Kidney capillary endothelial cell (primary cell): ENCODE data around the gene PRAMEF4.
"Not testable (repeated sequence)": the region's sequence is repeated elsewhere in the genome, so short reads cannot be mapped to it uniquely, and the experiment has no call there.

ENCODE experiments used
- DNase-seq: peaks from one replicate; pipeline ENCODE4 v3.0.0-alpha.2; 2018; ENCODE audit warnings: low spot score

PRAMEF4 gene

DNA sequence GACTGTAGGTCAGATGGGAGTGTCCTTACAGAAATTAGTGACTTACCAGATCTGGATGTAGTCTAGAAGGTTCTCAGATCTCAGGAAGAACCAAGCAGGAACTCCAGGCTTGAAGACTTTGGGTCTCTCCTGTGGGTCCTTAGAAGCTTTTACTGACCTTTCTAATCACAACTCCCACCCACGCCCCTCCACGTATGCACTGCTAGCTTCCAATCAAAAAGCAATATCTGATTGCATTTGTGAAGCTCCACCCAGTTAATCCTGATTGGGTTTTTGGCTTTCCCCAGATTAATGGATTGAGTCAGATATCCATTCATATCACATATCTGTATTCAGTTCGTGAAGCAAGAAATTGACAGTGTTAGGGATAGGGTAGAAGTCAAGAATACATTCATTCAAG, at the start of gene PRAMEF4:
Gene PRAMEF4 (minus strand): TSS at position 101 of the 400 bp plus-strand sequence. CDS start 2,807 bp downstream, outside the sequence.
- not testable (repeated sequence) for DNase-seq

DNA sequence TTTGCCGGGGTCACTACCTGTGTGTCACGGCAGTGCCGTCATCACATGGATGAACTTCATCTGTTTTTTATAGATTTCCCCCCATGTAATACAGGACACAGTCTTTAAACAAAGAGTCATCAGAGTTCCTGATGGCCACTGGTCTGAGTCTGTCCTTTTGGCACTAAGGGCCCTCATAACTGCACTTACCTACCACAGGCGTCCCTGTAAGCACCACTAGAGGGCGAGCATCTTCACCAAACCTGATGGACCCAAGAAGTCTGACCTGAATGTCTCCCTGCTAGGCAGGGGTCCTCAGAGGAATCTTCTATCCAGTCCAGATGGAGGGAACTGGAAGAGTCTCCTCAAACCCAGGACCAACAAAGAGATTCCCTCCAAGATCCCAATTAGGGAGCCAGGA, 38.4 kb upstream of the PRAMEF4 start:
- not testable (repeated sequence) for DNase-seq

DNA sequence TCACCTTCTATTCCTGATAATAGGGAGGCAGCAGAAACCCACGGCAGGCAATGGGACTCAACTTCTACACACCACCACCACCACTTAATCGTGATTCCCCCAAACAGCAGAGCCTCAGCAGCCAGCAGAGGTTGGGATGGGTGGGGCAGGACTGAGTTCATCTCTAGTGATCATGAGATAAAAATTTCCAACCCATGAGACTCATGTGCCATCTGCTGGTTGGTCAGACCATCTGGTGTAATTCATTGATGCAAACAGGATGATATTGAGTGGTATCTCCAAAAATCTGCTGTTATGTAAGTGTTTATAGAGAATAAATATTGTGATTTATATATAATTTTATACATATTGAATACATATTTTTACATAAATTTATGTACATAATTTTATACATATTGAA, 35.7 kb upstream of the PRAMEF4 start:
- not testable (repeated sequence) for DNase-seq

DNA sequence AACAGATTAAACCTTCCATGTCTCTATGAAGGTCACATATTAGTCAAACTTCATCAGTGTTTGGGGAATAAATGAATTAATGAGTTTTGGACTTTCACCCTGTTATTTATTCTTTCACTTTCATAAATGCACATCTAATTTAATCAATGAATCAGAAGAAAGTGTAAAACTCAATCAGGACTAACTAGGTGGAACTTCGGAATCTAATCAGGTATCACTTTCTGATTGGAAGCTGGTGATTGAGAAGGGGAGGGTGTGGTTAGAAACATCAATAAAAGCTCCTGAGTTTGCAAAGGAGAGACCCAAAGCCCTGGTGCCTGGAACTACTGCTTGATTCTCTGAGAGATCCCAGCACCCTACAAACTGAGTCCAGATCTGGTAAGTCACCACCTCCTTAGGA, 30.3 kb upstream of the PRAMEF4 start, which contains the start of gene PRAMEF7:
Gene PRAMEF7 (plus strand): TSS at position 301 of the 400 bp plus-strand sequence. CDS start 1,083 bp downstream, outside the sequence.
- DNase-seq = not testable (repeated sequence)

DNA sequence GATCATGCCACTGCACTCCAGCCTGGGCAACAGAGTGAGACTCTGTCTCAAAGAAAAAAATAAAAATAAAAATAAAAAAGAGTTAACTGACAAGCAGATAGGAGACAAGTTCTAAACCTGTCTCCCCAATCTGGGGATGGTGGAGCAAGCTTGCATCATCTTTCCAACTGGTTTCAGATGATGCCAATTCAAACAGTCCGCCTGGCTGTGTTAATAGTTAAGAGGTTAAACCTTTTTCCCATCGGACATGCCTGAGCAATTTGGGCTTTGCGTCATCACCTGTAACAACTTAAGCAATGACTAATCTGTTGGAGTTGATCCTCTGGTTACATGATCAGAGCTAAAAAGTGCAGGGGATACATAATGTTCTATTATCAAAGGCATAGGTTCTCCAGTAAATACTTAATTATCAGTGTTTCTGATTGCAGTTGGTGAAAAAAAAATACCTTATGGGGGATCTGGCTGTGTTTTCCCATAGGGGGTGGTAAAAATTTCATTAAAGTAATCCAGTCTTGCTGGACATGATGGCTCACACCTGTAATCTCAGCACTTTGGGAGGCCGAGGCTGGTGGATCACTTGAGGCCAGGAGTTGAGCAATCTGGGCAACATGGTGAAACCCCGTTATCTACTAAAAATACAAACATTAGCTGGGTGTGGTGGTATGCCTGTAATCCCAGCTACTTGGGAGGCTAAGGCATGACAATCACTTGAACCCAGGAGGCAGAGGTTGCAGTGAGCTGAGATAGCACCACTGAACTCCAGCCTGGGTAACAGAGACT, 18.0 kb upstream of the PRAMEF4 start:
- not testable (repeated sequence) for DNase-seq

DNA sequence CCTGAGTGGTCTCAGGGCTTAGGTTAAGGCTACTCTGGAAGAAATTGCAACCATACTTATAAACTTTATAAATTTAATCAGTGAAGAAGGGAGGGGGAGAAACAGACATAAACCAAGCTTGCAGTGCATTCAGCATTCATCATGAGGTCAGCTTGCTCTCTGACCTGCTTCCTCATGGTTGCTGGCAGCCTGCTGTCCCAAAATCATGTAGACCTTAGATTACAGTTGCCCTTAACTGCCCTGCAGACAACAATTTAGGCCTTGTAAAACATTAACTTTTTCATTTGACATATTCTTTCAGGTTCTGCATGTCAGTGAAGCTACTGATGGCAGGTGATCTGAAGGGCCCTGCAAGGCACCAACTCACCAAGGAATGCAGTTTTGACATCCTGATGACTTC, 13.2 kb upstream of the PRAMEF4 start:
- not testable (repeated sequence) for DNase-seq

DNA sequence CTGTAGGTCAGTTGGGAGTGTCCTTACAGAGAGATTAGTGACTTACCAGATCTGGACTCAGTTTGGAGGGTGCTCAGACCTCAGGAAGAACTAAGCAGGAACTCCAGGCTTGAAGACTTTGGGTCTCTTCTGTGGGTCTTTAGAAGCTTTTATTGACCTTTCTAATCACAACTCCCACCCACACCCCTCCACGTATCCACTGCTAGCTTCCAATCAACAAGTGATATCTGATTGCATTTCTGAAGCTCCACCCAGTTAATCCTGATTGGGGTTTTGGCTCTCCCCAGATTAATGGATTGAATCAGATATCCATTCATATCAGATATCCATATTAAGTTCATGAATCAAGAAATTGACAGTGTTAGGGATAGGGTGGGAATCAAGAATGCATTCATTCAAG, 12.2 kb upstream of the PRAMEF4 start, which contains the start of gene PRAMEF10:
Gene PRAMEF10 (minus strand): TSS at position 101 of the 400 bp plus-strand sequence. CDS start 2,423 bp downstream, outside the sequence.
- DNase-seq = not testable (repeated sequence)

DNA sequence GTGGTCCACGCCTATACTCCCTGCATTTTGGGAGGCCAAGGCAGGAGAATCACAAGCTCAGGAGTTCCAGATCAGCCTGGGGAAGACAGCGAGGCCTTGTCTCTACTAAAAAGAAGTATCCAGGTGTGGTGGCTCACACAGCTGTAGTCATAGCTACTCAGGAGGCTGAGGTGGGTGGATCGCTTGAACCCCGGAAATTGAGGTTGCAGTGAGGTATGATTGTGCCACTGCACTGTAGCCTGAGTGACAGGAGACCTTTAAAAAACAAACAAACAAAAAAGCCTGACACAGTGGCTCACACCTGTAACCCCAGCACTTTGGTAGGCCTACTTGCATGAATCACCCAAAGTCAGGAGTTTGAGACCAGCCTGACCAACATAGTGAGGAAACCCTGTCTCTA, 7.5 kb downstream of the PRAMEF4 start:
- DNase-seq = not testable (repeated sequence)

DNA sequence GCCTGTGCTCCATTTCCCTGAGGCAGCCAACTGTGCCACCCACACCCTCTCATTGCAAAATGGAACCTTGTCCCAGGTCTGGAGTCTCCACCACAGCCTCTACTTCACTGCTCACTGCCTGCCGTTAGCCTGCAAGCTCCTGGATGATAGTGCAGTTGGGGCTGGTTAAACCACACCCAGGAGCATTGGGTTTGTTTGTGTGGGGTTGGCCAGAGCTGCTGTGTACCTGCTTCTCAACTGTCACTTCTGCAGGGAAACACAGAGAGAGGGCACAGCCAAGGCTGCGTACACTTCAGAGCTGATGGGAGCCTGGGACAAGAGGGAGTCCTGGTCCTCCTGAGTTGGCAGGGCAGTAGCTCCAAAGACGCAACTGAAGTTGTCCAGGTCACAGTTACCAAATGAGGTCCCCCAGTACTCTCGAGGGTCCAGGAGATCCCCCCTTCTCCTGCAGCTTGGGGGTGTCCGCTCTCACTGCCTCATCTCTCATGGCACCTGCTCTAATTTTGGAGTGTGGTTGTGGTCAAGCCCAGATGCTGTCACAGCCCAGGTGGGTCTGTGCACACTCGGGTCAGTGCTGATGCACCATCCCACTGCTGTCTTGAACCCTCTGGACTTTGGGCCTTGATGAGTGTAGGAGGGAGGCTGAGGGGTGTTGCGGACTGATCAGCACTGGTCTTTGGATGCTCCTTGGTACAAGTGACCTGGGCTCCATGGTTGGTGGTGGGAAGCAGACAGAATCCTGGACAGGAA, 22.7 kb downstream of the PRAMEF4 start:
- not testable (repeated sequence) for DNase-seq

DNA sequence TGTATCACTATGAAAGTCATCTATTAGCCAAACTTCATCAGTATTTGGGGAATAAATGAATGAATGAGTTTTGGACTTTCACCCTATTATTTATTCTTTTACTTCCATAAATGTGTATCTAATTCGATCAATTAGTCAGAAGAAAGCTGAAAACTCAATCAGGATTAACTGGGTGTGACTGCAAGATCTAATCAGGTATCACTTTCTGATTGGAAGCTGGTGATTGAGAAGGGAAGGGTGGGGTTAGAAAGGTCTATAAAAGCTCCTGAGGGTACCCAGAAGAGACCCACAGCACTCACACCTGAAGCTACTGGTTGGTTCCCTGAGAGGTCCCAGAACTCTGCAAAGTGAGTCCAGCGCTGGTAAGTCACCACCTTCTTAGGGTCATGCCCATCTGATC, 29.2 kb downstream of the PRAMEF4 start, which contains the start of gene PRAMEF2:
Gene PRAMEF2 (plus strand): TSS at position 301 of the 400 bp plus-strand sequence. CDS start 1,924 bp downstream, outside the sequence.
- not testable (repeated sequence) for DNase-seq

DNA sequence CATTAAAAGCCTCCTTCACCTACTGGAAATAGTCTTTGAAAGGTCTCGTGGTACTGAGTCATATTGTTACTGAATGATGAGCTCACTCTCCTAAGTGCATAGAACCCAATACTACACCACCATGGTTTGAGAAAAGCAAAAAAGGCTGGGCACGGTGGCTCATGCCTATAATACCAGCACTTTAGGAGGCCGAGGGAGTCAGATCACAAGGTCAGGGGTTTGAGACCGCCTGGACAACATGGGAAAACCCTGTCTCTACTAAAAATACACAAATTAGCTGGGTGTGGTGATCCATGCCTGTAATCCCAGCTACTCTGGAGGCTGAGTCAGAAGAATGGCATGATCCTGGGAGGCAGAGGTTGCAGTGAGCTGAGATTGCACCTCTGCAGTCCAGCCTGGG, 34.2 kb downstream of the PRAMEF4 start:
- no peak for DNase-seq

DNA sequence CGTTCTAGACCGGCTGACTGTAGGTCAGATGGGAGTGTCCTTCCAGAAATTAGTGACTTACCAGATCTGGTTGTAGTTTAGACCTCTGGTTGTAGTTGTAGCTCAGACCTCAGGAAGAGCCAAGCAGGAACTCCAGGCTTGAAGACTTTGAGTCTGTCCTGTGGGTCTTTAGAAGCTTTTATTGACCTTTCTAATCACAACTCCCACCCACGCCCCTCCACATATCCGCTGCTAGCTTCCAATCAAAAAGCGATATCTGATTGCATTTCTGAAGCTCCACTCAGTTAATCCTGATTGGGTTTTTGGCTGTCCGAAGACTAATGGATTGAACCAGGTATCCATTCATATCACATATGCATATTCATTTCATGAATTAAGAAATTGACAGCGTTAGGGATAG, 37.4 kb downstream of the PRAMEF4 start, which contains the start of gene HNRNPCL1:
Gene HNRNPCL1 (minus strand): TSS at position 101 of the 400 bp plus-strand sequence. CDS start 431 bp downstream, outside the sequence.
- not testable (repeated sequence) for DNase-seq

DNA sequence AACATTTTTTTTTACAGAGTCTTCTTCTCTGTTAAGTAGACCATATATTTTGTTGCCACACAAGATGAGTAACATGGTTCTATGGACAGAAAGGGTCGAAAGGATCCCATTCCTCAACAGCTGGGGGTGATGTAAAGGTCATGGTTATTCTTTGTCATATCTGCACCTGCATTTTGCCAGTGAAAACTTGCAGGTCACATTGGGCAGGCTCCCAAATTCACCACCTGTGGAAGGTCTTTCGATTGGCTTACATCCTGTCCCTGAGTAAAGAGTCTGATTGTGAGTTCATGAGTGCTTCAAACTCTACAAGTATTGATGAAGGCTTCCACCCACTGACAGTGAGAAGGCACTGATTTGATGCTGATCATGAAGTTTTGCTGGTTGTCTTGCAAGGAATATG, 52.8 kb downstream of the PRAMEF4 start:
- not testable (repeated sequence) for DNase-seq

DNA sequence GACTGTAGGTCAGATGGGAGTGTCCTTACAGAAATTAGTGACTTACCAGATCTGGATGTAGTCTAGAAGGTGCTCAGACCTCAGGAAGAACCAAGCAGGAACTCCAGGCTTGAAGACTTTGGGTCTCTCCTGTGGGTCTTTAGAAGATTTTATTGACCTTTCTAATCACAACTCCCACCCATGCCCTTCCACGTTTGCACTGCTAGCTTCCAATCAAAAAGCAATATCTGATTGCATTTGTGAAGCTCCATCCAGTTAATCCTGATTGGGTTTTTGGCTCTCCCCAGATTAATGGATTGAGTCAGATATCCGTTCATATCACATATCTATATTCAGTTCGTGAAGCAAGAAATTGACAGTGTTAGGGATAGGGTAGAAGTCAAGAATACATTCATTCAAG, 54.7 kb downstream of the PRAMEF4 start, which contains the start of gene PRAMEF11:
Gene PRAMEF11 (minus strand): TSS at position 101 of the 400 bp plus-strand sequence. CDS start 2,621 bp downstream, outside the sequence.
- not testable (repeated sequence) for DNase-seq
